ENCODE data around the gene CSNK2B. TPM values are rescaled to one million over a fixed set of nuclear protein-coding genes. Genes with fewer than 3 reads are reported as not detected.

CSNK2B gene
- total RNA-seq, 1 donor from 2014 or later, result 108 TPM

DNA sequence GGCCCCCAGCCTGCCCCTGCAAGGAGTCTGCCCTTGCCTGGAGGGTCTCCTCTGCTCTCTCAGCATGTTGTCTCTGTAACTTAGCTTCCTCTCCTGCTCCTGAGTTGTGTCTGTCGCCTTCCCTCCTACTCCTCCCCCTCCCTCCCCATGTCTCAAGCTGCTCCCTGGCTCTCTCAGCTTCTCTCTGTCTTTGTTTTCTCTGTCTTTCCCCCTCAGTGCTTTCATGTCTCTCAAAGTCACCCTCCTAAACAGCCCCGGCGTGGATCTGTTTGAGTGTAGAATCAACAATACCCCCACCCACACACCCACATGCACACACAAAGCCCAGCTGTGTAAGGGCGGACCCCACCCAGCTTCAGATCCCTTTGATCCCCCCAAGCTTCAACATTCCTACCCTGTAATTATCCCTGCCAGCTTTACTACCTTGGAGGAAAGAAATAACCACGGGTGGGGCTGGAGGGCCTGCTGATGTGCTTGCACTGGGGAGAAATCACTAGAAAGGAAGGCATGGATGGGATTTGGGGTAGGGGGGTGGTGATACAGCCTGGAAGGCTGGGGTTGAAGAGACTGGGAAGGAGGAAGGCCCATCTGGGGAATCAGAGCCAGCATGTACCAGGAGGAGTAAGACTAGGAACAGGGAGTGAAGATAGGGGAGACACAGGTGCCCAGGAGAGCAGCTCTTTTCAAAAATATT is 48.3 kb downstream of the CSNK2B start:
- no peak for ATAC-seq

DNA sequence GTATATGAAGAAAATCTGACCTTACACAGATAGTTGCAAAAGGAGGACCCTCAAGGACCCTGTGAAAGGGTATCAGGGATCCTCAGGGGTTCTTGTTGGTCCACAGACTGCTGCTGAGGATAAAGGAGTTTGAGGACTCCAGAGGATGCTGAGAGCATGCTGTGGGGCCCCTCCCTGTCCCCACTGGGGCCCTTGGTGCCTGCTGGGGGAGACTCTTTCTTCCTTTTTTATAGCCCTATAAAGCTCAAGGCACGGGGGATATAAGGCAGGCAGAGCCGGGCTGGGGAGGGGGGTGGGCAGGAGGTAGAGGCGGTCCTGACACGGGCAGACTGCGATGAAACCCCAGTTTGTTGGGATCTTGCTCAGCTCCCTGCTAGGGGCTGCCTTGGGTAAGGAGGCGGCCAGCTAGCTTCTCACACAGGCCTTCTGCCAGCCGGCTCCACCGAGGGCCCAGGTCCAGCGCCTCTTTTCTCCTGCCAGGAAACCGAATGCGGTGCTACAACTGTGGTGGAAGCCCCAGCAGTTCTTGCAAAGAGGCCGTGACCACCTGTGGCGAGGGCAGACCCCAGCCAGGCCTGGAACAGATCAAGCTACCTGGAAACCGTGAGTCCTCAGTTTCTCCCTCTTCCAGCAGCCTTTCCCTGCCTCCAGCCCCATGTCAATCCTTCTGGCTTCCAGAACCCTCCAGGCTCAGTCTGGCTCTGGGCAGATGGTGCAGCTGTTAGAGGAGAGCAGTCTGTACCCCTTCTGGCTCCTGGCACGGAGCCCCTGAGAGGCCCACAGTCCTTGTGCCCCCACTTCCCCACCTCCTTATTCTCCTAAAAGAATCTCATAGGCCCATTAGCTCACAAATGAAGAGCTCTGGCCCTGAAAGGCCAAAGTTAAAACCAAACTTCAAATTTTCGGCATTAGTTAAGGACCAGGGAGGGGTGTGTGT is 49.4 kb downstream of the CSNK2B start, which contains the start of gene LY6G6D:
TSS of gene LY6G6D (plus strand) at position 327 of the 937 bp plus-strand sequence. CDS start at position 335, 8 bp downstream.
- no peak for ATAC-seq

DNA sequence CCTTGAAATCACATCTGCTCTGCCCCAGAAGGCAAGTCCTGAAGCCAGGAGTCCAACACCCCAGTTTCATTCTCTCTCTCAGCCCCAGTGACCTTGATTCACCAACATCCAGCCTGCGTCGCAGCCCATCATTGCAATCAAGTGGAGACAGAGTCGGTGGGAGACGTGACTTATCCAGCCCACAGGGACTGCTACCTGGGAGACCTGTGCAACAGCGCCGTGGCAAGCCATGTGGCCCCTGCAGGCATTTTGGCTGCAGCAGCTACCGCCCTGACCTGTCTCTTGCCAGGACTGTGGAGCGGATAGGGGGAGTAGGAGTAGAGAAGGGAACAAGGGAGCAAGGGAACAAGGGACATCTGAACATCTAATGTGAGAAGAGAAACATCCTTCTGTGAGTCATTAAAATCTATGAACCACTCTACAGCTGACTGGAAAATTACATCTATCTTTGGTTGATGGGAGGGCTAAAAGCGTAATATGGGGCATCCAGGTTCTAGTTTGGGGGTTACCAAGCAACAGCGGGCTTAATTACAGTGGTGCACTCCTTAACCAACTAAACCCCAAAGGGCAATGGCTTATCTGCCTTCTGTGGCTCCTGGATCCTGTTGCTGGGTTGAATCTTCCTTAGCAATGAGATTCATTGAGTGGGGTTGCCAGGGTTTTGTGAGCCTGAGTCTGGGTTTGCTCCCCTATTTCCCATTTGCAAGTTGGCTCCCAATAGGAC is 51.8 kb downstream of the CSNK2B start:
- ATAC-seq, result peak; percentile 42

DNA sequence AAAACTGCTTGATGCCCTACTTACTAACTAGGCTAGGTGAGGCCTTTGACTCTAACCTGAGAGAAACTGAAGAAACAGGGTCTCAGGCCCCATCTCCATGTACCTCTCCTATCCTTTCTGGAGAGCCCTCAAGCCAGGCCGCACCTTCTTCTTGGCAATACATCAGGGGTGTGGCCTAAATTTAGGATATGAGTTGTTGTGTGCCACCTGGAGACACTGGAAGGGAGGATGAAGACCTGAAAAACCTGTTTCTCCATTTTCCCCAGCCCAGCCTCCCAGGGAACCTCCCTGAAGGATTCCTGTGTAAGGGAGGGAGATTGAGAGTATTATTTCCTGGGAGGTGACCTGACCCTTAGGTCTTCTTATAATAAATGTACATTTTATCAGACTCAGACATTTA is 52.4 kb downstream of the CSNK2B start:
- ATAC-seq, result peak; percentile 80

DNA sequence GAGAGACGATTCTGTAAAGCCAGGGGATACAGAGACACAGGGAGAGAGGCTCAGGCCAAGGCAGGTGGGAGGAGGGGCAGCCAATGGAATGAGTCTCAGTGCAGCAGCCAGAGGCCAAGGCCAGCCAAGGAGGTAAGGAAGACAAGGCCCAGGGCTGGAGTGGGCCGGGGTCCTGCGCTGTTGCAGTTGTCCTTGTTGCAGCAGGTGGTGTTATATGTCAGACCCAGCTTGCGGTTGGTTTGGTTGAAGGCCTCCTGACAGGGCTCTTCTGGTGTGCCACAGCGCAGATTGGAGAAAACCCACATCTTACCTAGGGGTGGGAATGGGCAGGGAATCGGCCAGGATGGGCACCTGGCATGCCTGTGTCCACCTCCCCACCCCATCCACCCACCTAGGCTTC is 53.1 kb downstream of the CSNK2B start:
- no peak for ATAC-seq

Other genes with a start within 250 kb of the CSNK2B start
- 0.92 TPM for gene MICB, start 167.9 kb upstream of the CSNK2B start, total RNA-seq
- not detected for gene MCCD1, start 137.1 kb upstream of the CSNK2B start, total RNA-seq
- gene DDX39B, start 124.1 kb upstream of the CSNK2B start, total RNA-seq, result 174 TPM
- gene ATP6V1G2, start 119.5 kb upstream of the CSNK2B start, total RNA-seq, result not detected
- gene NFKBIL1, start 118.5 kb upstream of the CSNK2B start, total RNA-seq, result 13.9 TPM
- not detected for gene LTA, start 93.8 kb upstream of the CSNK2B start, total RNA-seq
- 0.24 TPM for gene TNF, start 90.5 kb upstream of the CSNK2B start, total RNA-seq
- gene LTB, start 83.7 kb upstream of the CSNK2B start, total RNA-seq, result 1.1 TPM
- 2.4 TPM for gene LST1, start 79.8 kb upstream of the CSNK2B start, total RNA-seq
- 0.28 TPM for gene NCR3, start 73.1 kb upstream of the CSNK2B start, total RNA-seq
- 3.3 TPM for gene AIF1, start 50.8 kb upstream of the CSNK2B start, total RNA-seq
- gene PRRC2A, start 45.4 kb upstream of the CSNK2B start, total RNA-seq, result 103 TPM
- 143 TPM for gene BAG6, start 13.4 kb upstream of the CSNK2B start, total RNA-seq
- 1.6 TPM for gene APOM, start 10.2 kb upstream of the CSNK2B start, total RNA-seq
- 18.1 TPM for gene C6orf47, start 5.3 kb upstream of the CSNK2B start, total RNA-seq
- 8.2 TPM for gene GPANK1, start 1.1 kb upstream of the CSNK2B start, total RNA-seq
- gene LY6G5B, start 3.9 kb downstream of the CSNK2B start, total RNA-seq, result 2.6 TPM
- gene LY6G5C, start 15.0 kb downstream of the CSNK2B start, total RNA-seq, result 0.72 TPM
- 28.3 TPM for gene ABHD16A, start 37.2 kb downstream of the CSNK2B start, total RNA-seq
- not detected for gene LY6G6F, start 40.8 kb downstream of the CSNK2B start, total RNA-seq
- not detected for gene LY6G6D, start 49.3 kb downstream of the CSNK2B start, total RNA-seq
- 10.8 TPM for gene LY6G6C, start 55.7 kb downstream of the CSNK2B start, total RNA-seq
- 1.1 TPM for gene MPIG6B, start 57.3 kb downstream of the CSNK2B start, total RNA-seq
- 15.3 TPM for gene DDAH2, start 63.2 kb downstream of the CSNK2B start, total RNA-seq
- gene CLIC1, start 70.5 kb downstream of the CSNK2B start, total RNA-seq, result 372 TPM
- gene MSH5, start 73.9 kb downstream of the CSNK2B start, total RNA-seq, result 12.0 TPM
- gene SAPCD1, start 96.6 kb downstream of the CSNK2B start, total RNA-seq, result 0.64 TPM
- gene VWA7, start 111.2 kb downstream of the CSNK2B start, total RNA-seq, result 1.6 TPM
- gene VARS1, start 129.7 kb downstream of the CSNK2B start, total RNA-seq, result 79.8 TPM
- 45.0 TPM for gene LSM2, start 140.9 kb downstream of the CSNK2B start, total RNA-seq
- 0.44 TPM for gene HSPA1L, start 149.2 kb downstream of the CSNK2B start, total RNA-seq
- 56.6 TPM for gene HSPA1A, start 149.5 kb downstream of the CSNK2B start, total RNA-seq
- 92.9 TPM for gene HSPA1B, start 161.7 kb downstream of the CSNK2B start, total RNA-seq
- gene NEU1, start 196.7 kb downstream of the CSNK2B start, total RNA-seq, result 17.9 TPM
- 2.9 TPM for gene SLC44A4, start 212.9 kb downstream of the CSNK2B start, total RNA-seq
- 28.2 TPM for gene EHMT2, start 231.6 kb downstream of the CSNK2B start, total RNA-seq
- 2.0 TPM for gene ZBTB12, start 236.0 kb downstream of the CSNK2B start, total RNA-seq